A549 treated with AZD2906 at 1 μM for 4 hours (cell line): Measurements from ENCODE around the gene YDJC. TPM values are rescaled to one million over a fixed set of nuclear protein-coding genes. Genes with fewer than 3 reads are reported as not detected.

ENCODE experiments used
- total RNA-seq: library from RNA; stranded (reverse); fragments of 200-300 nt; extraction: Qiagen RNA extraction; gene quantifications from 5 replicates; pipeline ENCODE4 v1.2.3, GENCODE V29; 2022

Gene YDJC, protein sequence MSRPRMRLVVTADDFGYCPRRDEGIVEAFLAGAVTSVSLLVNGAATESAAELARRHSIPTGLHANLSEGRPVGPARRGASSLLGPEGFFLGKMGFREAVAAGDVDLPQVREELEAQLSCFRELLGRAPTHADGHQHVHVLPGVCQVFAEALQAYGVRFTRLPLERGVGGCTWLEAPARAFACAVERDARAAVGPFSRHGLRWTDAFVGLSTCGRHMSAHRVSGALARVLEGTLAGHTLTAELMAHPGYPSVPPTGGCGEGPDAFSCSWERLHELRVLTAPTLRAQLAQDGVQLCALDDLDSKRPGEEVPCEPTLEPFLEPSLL
- 31.4 to 58.5 TPM (median 56.0 TPM) in 5 replicates for total RNA-seq

DNA sequence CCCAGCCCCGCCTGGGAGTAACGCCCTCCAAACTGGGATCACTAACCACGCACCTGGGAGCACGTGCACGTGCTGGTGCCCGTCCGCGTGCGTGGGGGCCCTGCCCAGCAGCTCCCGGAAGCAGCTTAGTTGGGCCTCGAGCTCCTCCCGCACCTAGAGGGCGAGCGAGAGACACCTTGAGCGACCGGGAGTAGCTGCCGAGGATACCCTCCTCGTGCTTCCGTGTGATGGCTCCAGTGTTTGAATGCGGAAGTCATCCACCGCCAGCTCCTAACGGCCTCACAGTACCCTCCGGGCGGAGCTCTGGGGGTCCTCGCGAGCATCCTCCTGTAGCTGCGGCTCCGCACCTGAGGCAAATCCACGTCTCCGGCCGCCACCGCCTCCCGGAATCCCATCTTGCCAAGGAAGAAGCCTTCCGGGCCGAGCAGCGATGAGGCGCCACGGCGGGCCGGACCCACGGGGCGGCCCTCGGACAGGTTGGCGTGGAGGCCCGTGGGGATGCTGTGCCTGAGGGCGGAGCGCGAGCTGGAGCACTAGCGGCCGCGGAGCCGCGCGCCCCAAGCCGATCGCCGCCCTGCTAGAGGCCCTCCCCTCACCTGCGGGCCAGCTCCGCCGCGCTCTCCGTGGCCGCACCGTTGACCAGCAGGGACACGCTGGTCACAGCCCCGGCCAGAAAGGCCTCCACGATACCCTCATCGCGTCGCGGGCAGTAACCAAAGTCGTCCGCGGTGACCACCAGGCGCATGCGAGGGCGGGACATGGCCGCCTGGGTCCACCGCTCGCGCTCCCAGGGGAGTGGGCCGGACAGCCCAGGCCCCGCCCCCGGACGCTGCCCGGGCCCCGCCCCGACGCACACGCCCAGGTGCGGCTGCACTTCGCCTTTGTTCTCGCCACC lies at the start of gene YDJC:
TSS of gene YDJC (minus strand) at position 768 of the 895 bp plus-strand sequence. CDS start at position 760, 8 bp downstream.

DNA sequence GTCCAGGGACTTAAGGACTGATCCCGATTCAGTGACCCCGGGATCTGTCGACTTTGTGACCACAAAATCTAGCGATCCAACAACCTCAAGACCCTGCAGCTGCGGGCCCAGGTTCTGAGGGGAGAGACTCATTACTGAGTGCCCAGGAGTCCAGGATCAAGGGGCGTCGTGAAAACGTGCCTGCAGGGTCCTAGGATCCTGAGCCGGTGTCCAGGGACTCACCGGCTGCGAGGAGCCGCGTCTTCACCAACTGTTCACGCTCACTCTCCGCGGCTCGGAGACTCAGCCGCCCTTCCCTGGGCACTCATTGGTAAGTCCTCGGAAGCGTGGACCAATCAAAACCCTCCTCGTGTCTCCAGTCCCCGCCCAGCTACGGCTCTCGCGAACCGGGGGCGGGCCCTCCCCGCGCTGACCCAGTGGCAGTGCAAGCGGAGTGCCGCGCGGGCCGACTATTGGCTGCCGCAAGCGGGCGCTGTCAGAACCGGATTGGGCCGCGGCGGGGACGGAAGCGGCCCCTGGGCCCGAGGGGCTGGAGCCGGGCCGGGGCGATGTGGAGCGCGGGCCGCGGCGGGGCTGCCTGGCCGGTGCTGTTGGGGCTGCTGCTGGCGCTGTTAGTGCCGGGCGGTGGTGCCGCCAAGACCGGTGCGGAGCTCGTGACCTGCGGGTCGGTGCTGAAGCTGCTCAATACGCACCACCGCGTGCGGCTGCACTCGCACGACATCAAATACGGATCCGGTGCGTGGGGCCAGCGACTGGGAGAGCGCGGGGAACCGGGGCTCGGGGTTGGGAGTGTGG lies 12.2 kb upstream of the YDJC start, which contains the start of gene SDF2L1:
TSS of gene SDF2L1 (plus strand) at position 514 of the 795 bp plus-strand sequence. CDS start at position 549, 35 bp downstream.

DNA sequence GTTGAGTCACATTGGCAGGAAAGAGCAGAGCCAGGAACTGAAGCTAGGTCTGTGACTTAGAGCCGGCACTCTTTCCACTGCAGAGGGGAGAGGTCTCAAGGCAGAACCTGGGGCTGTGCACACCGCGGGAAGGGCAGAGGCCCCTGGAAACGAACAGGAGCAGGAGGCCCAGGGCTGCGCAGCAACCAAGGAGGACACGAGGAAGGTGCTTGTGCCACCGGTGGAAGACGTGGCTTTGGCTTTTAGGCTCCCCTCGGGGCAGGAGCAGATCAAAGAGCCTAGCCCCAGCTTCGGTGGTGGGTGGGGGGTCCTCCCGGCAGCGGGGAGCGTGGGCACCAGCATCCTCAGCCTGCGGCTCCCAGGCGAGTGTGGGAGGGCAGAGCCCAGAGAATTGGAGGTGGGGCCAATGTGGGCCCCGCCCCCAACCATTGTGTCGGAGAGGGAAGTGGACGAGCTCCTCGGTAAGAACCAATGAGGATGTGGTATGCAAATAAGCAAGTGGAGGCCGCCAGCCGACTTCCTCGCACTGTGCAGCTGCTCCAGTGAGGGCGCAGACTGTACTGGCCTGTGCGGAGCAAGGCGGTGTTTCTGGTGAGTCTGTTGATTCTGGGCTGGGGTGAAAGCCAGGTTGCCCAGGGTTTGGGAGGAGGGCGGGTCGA lies 2.5 kb upstream of the YDJC start, which contains the start of gene CCDC116:
TSS of gene CCDC116 (plus strand) at position 524 of the 659 bp plus-strand sequence. CDS start 422 bp downstream, outside the sequence.

Other genes with a start within 250 kb of the YDJC start
- gene RIMBP3B, start 246.3 kb downstream of the YDJC start, total RNA-seq: 0.28 to 0.49 TPM (median 0.31 TPM) in 5 replicates
- 2.2 to 2.9 TPM (median 2.7 TPM) in 5 replicates for gene HIC2, start 212.7 kb downstream of the YDJC start, total RNA-seq
- 0.50 to 1.2 TPM (median 0.76 TPM) in 5 replicates for gene TMEM191C, start 162.6 kb downstream of the YDJC start, total RNA-seq
- 0.12 to 0.25 TPM (median 0.20 TPM) in 4 of 5 replicates, not detected in the other for gene RIMBP3C, start 78.6 kb downstream of the YDJC start, total RNA-seq
- gene UBE2L3, start 62.3 kb downstream of the YDJC start, total RNA-seq: 59.2 to 69.7 TPM (median 61.3 TPM) in 5 replicates
- gene CCDC116, start 2.7 kb upstream of the YDJC start, total RNA-seq: 0.06 to 0.07 TPM (median 0.07 TPM) in 3 of 5 replicates, not detected in the others
- 31.3 to 60.7 TPM (median 54.4 TPM) in 5 replicates for gene SDF2L1, start 12.3 kb upstream of the YDJC start, total RNA-seq
- gene PPIL2, start 36.0 kb upstream of the YDJC start, total RNA-seq: 17.4 to 21.2 TPM (median 20.4 TPM) in 5 replicates
- gene YPEL1, start 105.8 kb upstream of the YDJC start, total RNA-seq: 0.10 to 0.68 TPM (median 0.36 TPM) in 5 replicates
- 58.6 to 69.8 TPM (median 64.1 TPM) in 5 replicates for gene MAPK1, start 237.6 kb upstream of the YDJC start, total RNA-seq